HG03575 (cell line): ENCODE data around the gene CNTNAP2.
A peak's percentile ranks its signal among the peaks of the same experiment; 100 is the strongest.
"Not testable (repeated sequence)": the region's sequence is repeated elsewhere in the genome, so short reads cannot be mapped to it uniquely, and the experiment has no call there.

Experiments
- ATAC-seq: cut with Tn5 transposase; IDR thresholded peaks from one replicate; pipeline ENCODE4 v1.9.1; 2021; ENCODE audit not compliant: unreplicated experiment, insufficient number of reproducible peaks, low FRiP score; ENCODE audit errors: extremely low read depth

CNTNAP2 gene

GRCh38 chr7:148385009-148385682 is 2268.5 kb downstream of the CNTNAP2 start:
- ATAC-seq = no peak

- no peak for ATAC-seq
Observed at GRCh38 chr7:148390381-148390780, 2273.8 kb downstream of the CNTNAP2 start.

- ATAC-seq = no peak
Observed at GRCh38 chr7:148391591-148391990, 2275.0 kb downstream of the CNTNAP2 start.

GRCh38 chr7:148394582-148394981 is 2278.0 kb downstream of the CNTNAP2 start:
- no peak for ATAC-seq

GRCh38 chr7:148395352-148395811 is 2278.8 kb downstream of the CNTNAP2 start:
- ATAC-seq = no peak

GRCh38 chr7:148395990-148396716 is 2279.6 kb downstream of the CNTNAP2 start:
- no peak for ATAC-seq

- ATAC-seq = no peak
Observed at GRCh38 chr7:148397056-148397455, 2280.5 kb downstream of the CNTNAP2 start.

GRCh38 chr7:148397551-148397950 is 2280.9 kb downstream of the CNTNAP2 start:
- ATAC-seq = no peak

- ATAC-seq = no peak
Observed at GRCh38 chr7:148397985-148398384, 2281.4 kb downstream of the CNTNAP2 start.

GRCh38 chr7:148398844-148399365 is 2282.3 kb downstream of the CNTNAP2 start:
- no peak for ATAC-seq

GRCh38 chr7:148400101-148400500 is 2283.5 kb downstream of the CNTNAP2 start:
- no peak for ATAC-seq

GRCh38 chr7:148402159-148402558 is 2285.6 kb downstream of the CNTNAP2 start:
- ATAC-seq = no peak

- ATAC-seq = no peak
Observed at GRCh38 chr7:148403466-148403993, 2286.9 kb downstream of the CNTNAP2 start.

GRCh38 chr7:148408307-148408706 is 2291.7 kb downstream of the CNTNAP2 start:
- ATAC-seq = no peak

GRCh38 chr7:148410905-148411304 is 2294.3 kb downstream of the CNTNAP2 start:
- no peak for ATAC-seq

GRCh38 chr7:148412691-148413090 is 2296.1 kb downstream of the CNTNAP2 start:
- ATAC-seq = no peak

GRCh38 chr7:148419856-148420832 is 2303.5 kb downstream of the CNTNAP2 start:
- peak; percentile 87 for ATAC-seq

- ATAC-seq = no peak
Observed at GRCh38 chr7:148422030-148422429, 2305.4 kb downstream of the CNTNAP2 start.

GRCh38 chr7:148426393-148426792 is 2309.8 kb downstream of the CNTNAP2 start:
- ATAC-seq = not testable (repeated sequence)
